Measurements from ENCODE around the gene TWIST2. TPM values are rescaled to one million over a fixed set of nuclear protein-coding genes. Genes with fewer than 3 reads are reported as not detected.

The TWIST2 gene
- total RNA-seq, 2 donors from 2014 or later = 7.5 to 40.5 TPM

DNA sequence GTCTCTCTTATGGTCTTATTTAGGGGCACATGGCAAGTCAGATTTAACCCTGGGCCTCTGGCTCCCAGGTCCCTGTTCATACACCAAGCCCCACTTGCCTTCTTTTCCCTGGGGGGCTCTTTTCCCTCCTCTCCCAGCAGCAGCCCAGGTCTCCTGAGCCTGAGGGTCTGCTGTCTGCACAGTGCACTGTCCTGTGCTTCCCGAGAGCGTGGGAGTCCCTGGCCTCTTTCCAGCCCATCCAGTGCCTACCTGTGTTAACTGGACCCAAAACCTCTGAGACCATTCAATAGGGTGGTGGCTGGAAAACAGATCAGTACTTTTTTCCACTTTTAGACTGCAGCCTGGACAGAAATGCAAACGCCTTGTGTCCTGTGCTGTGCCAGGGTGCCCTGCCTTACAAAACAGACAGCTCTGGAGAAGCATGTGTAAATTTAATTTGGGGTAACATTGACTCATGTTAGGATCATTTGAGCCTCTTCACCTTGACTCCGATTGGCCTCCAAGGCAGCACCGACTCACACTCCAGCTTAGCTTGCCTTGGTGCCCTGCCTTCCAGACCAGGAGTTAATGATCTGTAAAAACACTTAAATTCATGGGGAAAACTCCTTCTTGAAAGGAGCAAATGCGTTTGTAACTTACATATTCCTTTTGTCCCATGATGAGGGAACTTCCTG lies 34.3 kb downstream of the TWIST2 start:
- TF ChIP-seq POLR2A (IDR thresholded peaks at IDR 0.05) = no peak
- TF ChIP-seq, protein P1, sequence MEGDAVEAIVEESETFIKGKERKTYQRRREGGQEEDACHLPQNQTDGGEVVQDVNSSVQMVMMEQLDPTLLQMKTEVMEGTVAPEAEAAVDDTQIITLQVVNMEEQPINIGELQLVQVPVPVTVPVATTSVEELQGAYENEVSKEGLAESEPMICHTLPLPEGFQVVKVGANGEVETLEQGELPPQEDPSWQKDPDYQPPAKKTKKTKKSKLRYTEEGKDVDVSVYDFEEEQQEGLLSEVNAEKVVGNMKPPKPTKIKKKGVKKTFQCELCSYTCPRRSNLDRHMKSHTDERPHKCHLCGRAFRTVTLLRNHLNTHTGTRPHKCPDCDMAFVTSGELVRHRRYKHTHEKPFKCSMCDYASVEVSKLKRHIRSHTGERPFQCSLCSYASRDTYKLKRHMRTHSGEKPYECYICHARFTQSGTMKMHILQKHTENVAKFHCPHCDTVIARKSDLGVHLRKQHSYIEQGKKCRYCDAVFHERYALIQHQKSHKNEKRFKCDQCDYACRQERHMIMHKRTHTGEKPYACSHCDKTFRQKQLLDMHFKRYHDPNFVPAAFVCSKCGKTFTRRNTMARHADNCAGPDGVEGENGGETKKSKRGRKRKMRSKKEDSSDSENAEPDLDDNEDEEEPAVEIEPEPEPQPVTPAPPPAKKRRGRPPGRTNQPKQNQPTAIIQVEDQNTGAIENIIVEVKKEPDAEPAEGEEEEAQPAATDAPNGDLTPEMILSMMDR (IDR thresholded peaks at IDR 0.05) = no peak
- no peaks in the 10 kb centered on the region for H3K9me3 ChIP-seq
- H3K4me1 ChIP-seq = no peaks in the 10 kb centered on the region
- WGBS, 2 donors = 48 to 64% methylated on average over 5 to 6 of the region's 6 CpGs
- H3K27me3 ChIP-seq = no peaks in the 10 kb centered on the region
- no peaks in the 10 kb centered on the region for H3K36me3 ChIP-seq (replicated peaks in 1 of 2; ENCODE audit: insufficient read depth in 1 of 2, low read depth in 2 of 2)
- intact Hi-C loops (cut with DNase I) = no loop called here
- ATAC-seq (no peak), DNase-seq (no peak)
- no peak overlapping the region for H3K27ac ChIP-seq
- no peak overlapping the region for H3K4me3 ChIP-seq

DNA sequence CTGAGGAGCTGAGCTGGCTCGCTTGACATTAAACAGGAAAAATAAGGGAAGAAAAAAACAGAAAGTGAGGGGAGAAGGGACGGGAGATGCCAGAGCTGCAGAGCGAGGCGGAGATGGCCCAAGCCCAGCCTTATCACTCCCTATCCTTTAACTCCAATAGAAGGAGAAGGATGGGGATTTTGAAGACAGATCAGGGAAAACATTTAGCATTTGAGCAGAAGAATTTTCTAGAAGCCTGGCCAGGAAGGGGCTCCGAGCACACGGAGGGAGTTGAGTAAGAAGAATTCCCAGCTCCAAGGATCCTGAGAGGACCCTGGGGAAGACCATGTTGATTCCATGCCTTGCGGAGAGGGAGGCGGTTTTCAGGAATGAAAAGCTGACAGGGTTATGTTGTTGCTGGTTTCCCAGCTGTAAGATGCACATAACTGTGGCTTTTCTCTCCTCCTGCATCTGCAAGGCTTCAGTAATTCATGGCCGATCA lies 35.6 kb downstream of the TWIST2 start:
- 54 to 64% methylated on average over 9 of the region's 9 CpGs for WGBS, 2 donors
- Histone ChIP-seq H3K9me3 (no peaks in the 10 kb centered on the region), H3K4me1 (no peaks in the 10 kb centered on the region), H3K27me3 (no peaks in the 10 kb centered on the region), H3K4me3 (no peak overlapping the region), H3K27ac (no peak overlapping the region), H3K36me3 (replicated peaks in 1 of 2; ENCODE audit: insufficient read depth in 1 of 2, low read depth in 2 of 2) (no peaks in the 10 kb centered on the region)
- no peak for ATAC-seq
- intact Hi-C loops (cut with DNase I) = no loop called here
- DNase-seq = no peak
- TF ChIP-seq POLR2A (IDR thresholded peaks at IDR 0.05) = no peak
- TF ChIP-seq, protein P1 (IDR thresholded peaks at IDR 0.05) = no peak

DNA sequence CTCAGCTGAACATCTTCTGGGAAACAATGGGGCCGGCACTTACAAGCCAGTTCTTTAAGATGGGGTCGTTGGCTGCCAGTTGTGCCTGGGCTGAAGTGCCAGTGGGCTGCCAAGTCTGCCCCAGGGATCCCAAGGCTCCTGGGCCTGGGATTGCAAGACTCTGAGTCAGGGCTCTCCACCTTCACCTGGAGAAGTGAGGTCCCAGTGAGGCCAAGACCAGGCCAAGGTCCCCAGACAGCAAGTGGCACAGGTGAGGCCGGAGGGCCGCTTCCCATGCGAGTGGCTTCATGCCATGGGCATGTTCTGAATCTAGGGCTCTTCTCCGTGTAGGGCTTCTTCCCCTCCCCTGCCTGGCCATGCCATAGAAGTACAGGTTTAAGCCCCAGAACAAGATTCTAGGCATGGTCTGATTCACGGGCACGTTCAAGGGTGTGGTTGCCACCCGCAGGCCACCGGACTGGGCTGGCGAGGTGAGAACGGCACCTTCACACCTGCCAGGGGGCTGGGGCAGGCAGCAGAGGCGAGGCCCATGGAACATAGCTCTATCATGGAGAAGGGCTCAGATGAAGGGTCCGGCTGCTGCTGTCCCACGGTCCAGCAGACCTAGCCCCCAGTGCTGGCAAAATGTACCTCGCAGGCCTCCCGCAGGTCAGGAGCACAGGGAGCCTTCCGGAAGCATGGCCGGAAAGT lies 36.4 kb downstream of the TWIST2 start:
- WGBS, 2 donors = 56 to 64% methylated on average over 4 to 17 of the region's 19 CpGs

DNA sequence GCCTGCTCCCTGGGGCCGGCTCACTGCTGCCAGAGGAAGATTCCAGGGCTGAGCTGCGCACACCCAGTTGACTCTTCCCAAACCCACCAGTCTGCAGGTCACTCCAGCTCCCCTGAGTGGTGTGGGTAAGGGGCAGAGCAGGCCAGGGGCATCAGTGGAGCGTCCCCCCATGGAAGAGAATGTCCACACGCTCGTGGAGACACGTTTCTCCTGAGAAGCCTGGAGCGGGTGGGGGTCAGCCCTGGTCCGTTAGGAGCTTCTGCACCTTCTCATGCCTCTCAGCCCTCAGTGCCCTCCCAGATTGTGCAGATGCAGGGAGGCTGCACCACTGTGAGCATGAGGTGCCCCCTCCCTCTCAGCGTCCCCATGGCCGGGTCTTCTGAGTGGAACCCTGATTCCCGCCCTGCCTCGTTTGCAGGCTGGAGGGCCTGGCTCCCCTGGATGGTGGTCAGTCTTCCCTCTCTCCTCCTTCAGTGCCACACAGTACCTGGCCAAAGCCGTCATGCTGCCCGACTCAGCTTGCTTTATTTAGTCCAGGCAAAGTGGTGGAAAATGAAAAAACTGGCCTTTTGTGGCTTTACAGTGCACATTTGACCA lies 37.0 kb downstream of the TWIST2 start:
- WGBS, 2 donors = 72 to 77% methylated on average over 4 to 9 of the region's 14 CpGs
- intact Hi-C loops (cut with DNase I) = no loop called here
- no peak for ATAC-seq
- Histone ChIP-seq H3K27ac (no peak overlapping the region), H3K9me3 (no peaks in the 10 kb centered on the region), H3K27me3 (no peaks in the 10 kb centered on the region), H3K4me1 (no peaks in the 10 kb centered on the region), H3K36me3 (replicated peaks in 1 of 2; ENCODE audit: insufficient read depth in 1 of 2, low read depth in 2 of 2) (no peaks in the 10 kb centered on the region), H3K4me3 (no peak overlapping the region)
- TF ChIP-seq POLR2A (IDR thresholded peaks at IDR 0.05) = no peak
- TF ChIP-seq, protein P1 (IDR thresholded peaks at IDR 0.05) = no peak
- no peak for DNase-seq

More for the DNA sequence above, 36.4 kb downstream of the TWIST2 start:
- intact Hi-C loops (cut with DNase I) = no loop called here
- Histone ChIP-seq H3K9me3 (no peaks in the 10 kb centered on the region), H3K27ac (no peak overlapping the region), H3K36me3 (replicated peaks in 1 of 2; ENCODE audit: insufficient read depth in 1 of 2, low read depth in 2 of 2) (no peaks in the 10 kb centered on the region), H3K4me3 (no peak overlapping the region), H3K4me1 (no peaks in the 10 kb centered on the region), H3K27me3 (no peaks in the 10 kb centered on the region)
- ATAC-seq (no peak), DNase-seq (no peak)
- TF ChIP-seq POLR2A (IDR thresholded peaks at IDR 0.05) = no peak
- TF ChIP-seq, protein P1 (IDR thresholded peaks at IDR 0.05) = no peak
